Natural killer cell treated with Interleukin-12 subunit alpha and Interleukin-12 subunit beta and Interleukin-15 and Interleukin-18, amount 100 ng/mL, for 72 hours (primary cell): ENCODE measurements around the gene ELAVL3. TPM values are rescaled to one million over a fixed set of nuclear protein-coding genes. Genes with fewer than 3 reads are reported as not detected.
A peak's percentile ranks its signal among the peaks of the same experiment; 100 is the strongest.
"Not testable (repeated sequence)": the region's sequence is repeated elsewhere in the genome, so short reads cannot be mapped to it uniquely, and the experiment has no call there.

Source experiments
- ATAC-seq, 2 donors: fragments of 150-1000 bp; cut with Tn5 transposase in 1 of 2; sonication (Bioruptor Pico), chemical (Tn5 transposase) in 1 of 2; 2 replicates each; pipeline ENCODE4 v1.10.0; 2021
- DNase-seq: peaks from one replicate; pipeline ENCODE4 v3.0.0; 2022; ENCODE audit warnings: low spot score
- H3K27ac Mint-ChIP-seq, 2 donors: 1 replicate in 1 of 2; 2 replicates in 1 of 2; pipeline ENCODE4 v1.8.0; 2022; ENCODE audit warnings: mixed read lengths in 2 of 2, mild to moderate bottlenecking in 1 of 2, moderate library complexity in 1 of 2
- H3K27me3 Mint-ChIP-seq, 2 donors: 1 replicate in 1 of 2; 2 replicates in 1 of 2; pipeline ENCODE4 v1.8.0; 2022; ENCODE audit warnings: mixed read lengths in 2 of 2
- H3K36me3 Mint-ChIP-seq: one replicate; pipeline ENCODE4 v1.8.0; 2022; ENCODE audit warnings: mixed read lengths
- H3K4me1 Mint-ChIP-seq, 2 donors: 1 replicate in 1 of 2; 2 replicates in 1 of 2; pipeline ENCODE4 v1.8.0; 2022; ENCODE audit warnings: low read depth in 2 of 2, mixed read lengths in 2 of 2, mild to moderate bottlenecking in 1 of 2
- H3K4me3 Mint-ChIP-seq: one replicate; pipeline ENCODE4 v1.8.0; 2022; ENCODE audit warnings: mixed read lengths
- H3K9me3 Mint-ChIP-seq: 2 replicates; pipeline ENCODE4 v1.8.0; 2022; ENCODE audit warnings: mixed read lengths
- total RNA-seq, 2 donors: library from RNA; stranded (reverse); gene quantifications; one replicate each; pipeline ENCODE4 v1.2.3, GENCODE V29; 2022

The ELAVL3 gene
- total RNA-seq, 2 donors from 2014 or later: 0.40 TPM; not detected in 1

- no peak overlapping the region for H3K27ac Mint-ChIP-seq
- H3K27me3 Mint-ChIP-seq: no peaks in the 10 kb centered on the region
- DNase-seq (peak; percentile 56), ATAC-seq (no peak)
- H3K36me3 Mint-ChIP-seq: no peaks in the 10 kb centered on the region
- H3K9me3 Mint-ChIP-seq: no peaks in the 10 kb centered on the region
- no peaks in the 10 kb centered on the region for H3K4me1 Mint-ChIP-seq
- H3K4me3 Mint-ChIP-seq: no peak overlapping the region
These were observed 31.8 kb downstream of the ELAVL3 start for GRCh38 chr19:11448923-11449554.

GRCh38 chr19:11448410-11448809 lies 32.4 kb downstream of the ELAVL3 start:
- no peaks in the 10 kb centered on the region for H3K4me1 Mint-ChIP-seq
- no peak overlapping the region for H3K4me3 Mint-ChIP-seq
- DNase-seq (no peak), ATAC-seq (no peak)
- H3K36me3 Mint-ChIP-seq: no peaks in the 10 kb centered on the region
- no peak overlapping the region for H3K27ac Mint-ChIP-seq
- H3K27me3 Mint-ChIP-seq: no peaks in the 10 kb centered on the region
- H3K9me3 Mint-ChIP-seq: no peaks in the 10 kb centered on the region

- DNase-seq (no peak), ATAC-seq (no peak)
- no peaks in the 10 kb centered on the region for H3K4me1 Mint-ChIP-seq
- H3K27ac Mint-ChIP-seq: no peak overlapping the region
- H3K36me3 Mint-ChIP-seq: no peaks in the 10 kb centered on the region
- H3K4me3 Mint-ChIP-seq: no peak overlapping the region
- H3K9me3 Mint-ChIP-seq: no peaks in the 10 kb centered on the region
- H3K27me3 Mint-ChIP-seq: no peaks in the 10 kb centered on the region
These were observed 33.2 kb downstream of the ELAVL3 start for GRCh38 chr19:11447347-11448262.

GRCh38 chr19:11446652-11447301 lies 34.1 kb downstream of the ELAVL3 start:
- Mint-ChIP-seq H3K9me3 (no peaks in the 10 kb centered on the region), H3K36me3 (peaks cover 5% of the 10 kb centered on the region), H3K27me3 (no peaks in the 10 kb centered on the region), H3K4me1 (peaks cover 5% of the 10 kb centered on the region in 2 donors), H3K27ac (no peak overlapping the region), H3K4me3 (no peak overlapping the region)
- DNase-seq: no peak
- peak; percentile 62 to 77 for ATAC-seq

GRCh38 chr19:11446271-11446651 lies 34.6 kb downstream of the ELAVL3 start:
- H3K27ac Mint-ChIP-seq: no peak overlapping the region
- no peak overlapping the region for H3K4me3 Mint-ChIP-seq
- H3K9me3 Mint-ChIP-seq: no peaks in the 10 kb centered on the region
- H3K36me3 Mint-ChIP-seq: peaks cover 7% of the 10 kb centered on the region
- ATAC-seq (no peak), DNase-seq (no peak)
- H3K4me1 Mint-ChIP-seq: peaks cover 6 to 7% of the 10 kb centered on the region in 2 donors
- H3K27me3 Mint-ChIP-seq: no peaks in the 10 kb centered on the region

- Mint-ChIP-seq H3K4me3 (no peak overlapping the region), H3K36me3 (peaks cover 7% of the 10 kb centered on the region), H3K4me1 (peaks cover 10 to 11% of the 10 kb centered on the region in 2 donors), H3K9me3 (no peaks in the 10 kb centered on the region), H3K27me3 (no peaks in the 10 kb centered on the region), H3K27ac (no peak overlapping the region)
- DNase-seq: peak; percentile 53
- ATAC-seq: no peak
These were observed 35.7 kb downstream of the ELAVL3 start for GRCh38 chr19:11445141-11445540.

- ATAC-seq: no peak
- H3K9me3 Mint-ChIP-seq: no peaks in the 10 kb centered on the region
- no peak for DNase-seq
- peaks cover 10 to 11% of the 10 kb centered on the region in 2 donors for H3K4me1 Mint-ChIP-seq
- no peak overlapping the region for H3K4me3 Mint-ChIP-seq
- no peak overlapping the region for H3K27ac Mint-ChIP-seq
- H3K27me3 Mint-ChIP-seq: no peaks in the 10 kb centered on the region
- peaks cover 7% of the 10 kb centered on the region for H3K36me3 Mint-ChIP-seq
These were observed 36.8 kb downstream of the ELAVL3 start for GRCh38 chr19:11444059-11444458.

- Mint-ChIP-seq H3K4me1 (peaks cover 30 to 38% of the 10 kb centered on the region in 2 donors), H3K27me3 (no peaks in the 10 kb centered on the region), H3K27ac (no peak overlapping the region), H3K36me3 (peaks cover 7% of the 10 kb centered on the region), H3K9me3 (no peaks in the 10 kb centered on the region), H3K4me3 (peak overlapping the region; percentile 65)
- ATAC-seq: no peak
- DNase-seq: no peak
These were observed 42.9 kb downstream of the ELAVL3 start for GRCh38 chr19:11437955-11438354.

GRCh38 chr19:11435833-11436313 lies 45.0 kb downstream of the ELAVL3 start:
- Mint-ChIP-seq H3K27ac (peak overlapping the region; percentile 93 to 98), H3K4me1 (peaks cover 21 to 29% of the 10 kb centered on the region in 2 donors), H3K4me3 (peak overlapping the region; percentile 100), H3K9me3 (no peaks in the 10 kb centered on the region), H3K27me3 (no peaks in the 10 kb centered on the region), H3K36me3 (no peaks in the 10 kb centered on the region)
- no peak for ATAC-seq
- peak; percentile 56 for DNase-seq

GRCh38 chr19:11435057-11435832 lies 45.6 kb downstream of the ELAVL3 start, which contains the start of the genes ODAD3 and PRKCSH:
ODAD3 (minus strand) TSS chr19:11435121; CDS start chr19:11435016, 105 bp downstream.
PRKCSH (plus strand) TSS chr19:11435635; CDS start chr19:11436118, 483 bp downstream.
- H3K27ac Mint-ChIP-seq: peak within 1 kb of the TSS; percentile 93 to 98
- ATAC-seq: peak; percentile 97
- H3K27me3 Mint-ChIP-seq: no peaks in the 10 kb centered on the region
- DNase-seq: peak; percentile 99
- no peaks in the 10 kb centered on the region for H3K36me3 Mint-ChIP-seq
- peak within 1 kb of the TSS; percentile 100 for H3K4me3 Mint-ChIP-seq
- peaks cover 20 to 28% of the 10 kb centered on the region in 2 donors for H3K4me1 Mint-ChIP-seq
- H3K9me3 Mint-ChIP-seq: no peaks in the 10 kb centered on the region

- Mint-ChIP-seq H3K4me3 (peak overlapping the region; percentile 100), H3K4me1 (peaks cover 20 to 28% of the 10 kb centered on the region in 2 donors)
These were observed 46.2 kb downstream of the ELAVL3 start for GRCh38 chr19:11434703-11435056.

GRCh38 chr19:11433526-11433925 lies 47.3 kb downstream of the ELAVL3 start:
- not testable (repeated sequence) for H3K36me3 Mint-ChIP-seq, ATAC-seq, DNase-seq, H3K9me3 Mint-ChIP-seq, H3K27me3 Mint-ChIP-seq, H3K27ac Mint-ChIP-seq, H3K4me3 Mint-ChIP-seq
- H3K4me1 Mint-ChIP-seq: peaks cover 20 to 28% of the 10 kb centered on the region in 2 donors

More at GRCh38 chr19:11434703-11435056, 46.2 kb downstream of the ELAVL3 start:
- ATAC-seq (peak in 1 of 2 donors; percentile 15), DNase-seq (no peak)
- no peaks in the 10 kb centered on the region for H3K36me3 Mint-ChIP-seq
- no peaks in the 10 kb centered on the region for H3K27me3 Mint-ChIP-seq
- H3K27ac Mint-ChIP-seq: peak overlapping the region; percentile 93 to 98
- H3K9me3 Mint-ChIP-seq: no peaks in the 10 kb centered on the region

GRCh38 chr19:11426656-11427055 lies 54.2 kb downstream of the ELAVL3 start:
- DNase-seq (peak; percentile 34), ATAC-seq (no peak)
- no peak overlapping the region for H3K4me3 Mint-ChIP-seq
- peaks cover 14 to 17% of the 10 kb centered on the region in 2 donors for H3K4me1 Mint-ChIP-seq
- H3K9me3 Mint-ChIP-seq: no peaks in the 10 kb centered on the region
- no peak overlapping the region for H3K27ac Mint-ChIP-seq
- H3K27me3 Mint-ChIP-seq: peaks cover 13 to 14% of the 10 kb centered on the region in 2 donors
- H3K36me3 Mint-ChIP-seq: no peaks in the 10 kb centered on the region
